RWPE2 (cell line): ENCODE results near the gene SPAST.
"Not testable (repeated sequence)": the region's sequence is repeated elsewhere in the genome, so short reads cannot be mapped to it uniquely, and the experiment has no call there.

ENCODE experiments used
- ATAC-seq: fragments of 200-7000 bp; cut with Tn5 transposase; 3 replicates; pipeline ENCODE4 v1.9.1; 2021; ENCODE audit warnings: low read depth
- DNase-seq: peaks from one replicate; pipeline ENCODE4 v3.0.0-alpha.2; 2020; ENCODE audit warnings: low spot score
- H3K27ac ChIP-seq: fragments of 450-650 bp; 2 replicates; pipeline ENCODE4 v1.5.1; 2017; ENCODE audit warnings: mild to moderate bottlenecking; ENCODE audit not compliant: poor library complexity, severe bottlenecking
- H3K27me3 ChIP-seq: fragments of 250-450 bp; sonication (Bioruptor Pico); 2 replicates; pipeline ENCODE4 v1.5.1; 2021; ENCODE audit warnings: mild to moderate bottlenecking, moderate library complexity; ENCODE audit not compliant: insufficient read depth, poor library complexity, severe bottlenecking
- H3K36me3 ChIP-seq: fragments of 250-450 bp; sonication (Bioruptor Pico); 2 replicates; pipeline ENCODE4 v1.5.1; 2020; ENCODE audit warnings: low read depth, mild to moderate bottlenecking, moderate library complexity
- H3K4me1 ChIP-seq: fragments of 250-450 bp; sonication (Bioruptor Pico); 2 replicates; pipeline ENCODE4 v1.5.1; 2021; ENCODE audit warnings: mild to moderate bottlenecking, moderate library complexity; ENCODE audit not compliant: insufficient read depth, poor library complexity, severe bottlenecking
- H3K4me3 ChIP-seq: fragments of 250-450 bp; sonication (Bioruptor Pico); 2 replicates; pipeline ENCODE4 v1.5.1; 2021; ENCODE audit warnings: mild to moderate bottlenecking, moderate library complexity; ENCODE audit not compliant: severe bottlenecking
- H3K9me3 ChIP-seq: fragments of 250-450 bp; sonication (Bioruptor Pico); 2 replicates; pipeline ENCODE4 v1.5.1; 2021; ENCODE audit warnings: mild to moderate bottlenecking, moderate library complexity; ENCODE audit not compliant: severe bottlenecking
- TF ChIP-seq, protein P1 (sequence below): fragments of 450-650 bp; IDR thresholded peaks from one replicate; pipeline ENCODE4 v1.5.1; 2017; ENCODE audit warnings: mild to moderate bottlenecking, moderate library complexity; ENCODE audit not compliant: poor library complexity, severe bottlenecking

SPAST gene, protein sequence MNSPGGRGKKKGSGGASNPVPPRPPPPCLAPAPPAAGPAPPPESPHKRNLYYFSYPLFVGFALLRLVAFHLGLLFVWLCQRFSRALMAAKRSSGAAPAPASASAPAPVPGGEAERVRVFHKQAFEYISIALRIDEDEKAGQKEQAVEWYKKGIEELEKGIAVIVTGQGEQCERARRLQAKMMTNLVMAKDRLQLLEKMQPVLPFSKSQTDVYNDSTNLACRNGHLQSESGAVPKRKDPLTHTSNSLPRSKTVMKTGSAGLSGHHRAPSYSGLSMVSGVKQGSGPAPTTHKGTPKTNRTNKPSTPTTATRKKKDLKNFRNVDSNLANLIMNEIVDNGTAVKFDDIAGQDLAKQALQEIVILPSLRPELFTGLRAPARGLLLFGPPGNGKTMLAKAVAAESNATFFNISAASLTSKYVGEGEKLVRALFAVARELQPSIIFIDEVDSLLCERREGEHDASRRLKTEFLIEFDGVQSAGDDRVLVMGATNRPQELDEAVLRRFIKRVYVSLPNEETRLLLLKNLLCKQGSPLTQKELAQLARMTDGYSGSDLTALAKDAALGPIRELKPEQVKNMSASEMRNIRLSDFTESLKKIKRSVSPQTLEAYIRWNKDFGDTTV

DNA sequence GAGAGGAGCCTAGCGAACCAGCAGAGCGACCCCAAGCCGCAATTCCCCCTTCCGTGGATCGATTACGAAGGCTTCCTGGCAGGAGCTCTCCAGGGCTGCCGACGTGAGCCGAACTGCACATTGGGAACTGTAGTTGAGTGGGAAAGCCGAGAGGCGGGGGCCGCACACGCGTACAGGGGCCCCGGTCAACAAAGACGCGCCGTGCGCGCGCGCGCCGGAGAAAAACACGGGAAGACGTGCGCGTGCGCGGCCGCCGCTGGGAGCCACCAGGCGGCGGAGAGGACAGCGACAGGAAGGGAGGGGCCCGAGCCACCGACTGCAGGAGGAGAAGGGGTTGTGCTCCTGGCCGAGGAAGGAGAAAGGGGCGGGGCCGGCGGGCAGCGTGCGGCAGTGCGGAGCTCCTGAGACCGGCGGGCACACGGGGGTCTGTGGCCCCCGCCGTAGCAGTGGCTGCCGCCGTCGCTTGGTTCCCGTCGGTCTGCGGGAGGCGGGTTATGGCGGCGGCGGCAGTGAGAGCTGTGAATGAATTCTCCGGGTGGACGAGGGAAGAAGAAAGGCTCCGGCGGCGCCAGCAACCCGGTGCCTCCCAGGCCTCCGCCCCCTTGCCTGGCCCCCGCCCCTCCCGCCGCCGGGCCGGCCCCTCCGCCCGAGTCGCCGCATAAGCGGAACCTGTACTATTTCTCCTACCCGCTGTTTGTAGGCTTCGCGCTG is at the start of gene SPAST:
TSS of gene SPAST (plus strand) at position 247 of the 711 bp plus-strand sequence. CDS start at position 523, 276 bp downstream.
- Histone ChIP-seq H3K27me3 (no peaks in the 10 kb centered on the region), H3K36me3 (no peaks in the 10 kb centered on the region), H3K4me1 (peaks cover 4% of the 10 kb centered on the region), H3K9me3 (no peaks in the 10 kb centered on the region), H3K27ac (peak within 1 kb of the TSS; percentile 61), H3K4me3 (peak within 1 kb of the TSS; percentile 71)
- ATAC-seq = peak; percentile 90
- TF ChIP-seq, protein P1, sequence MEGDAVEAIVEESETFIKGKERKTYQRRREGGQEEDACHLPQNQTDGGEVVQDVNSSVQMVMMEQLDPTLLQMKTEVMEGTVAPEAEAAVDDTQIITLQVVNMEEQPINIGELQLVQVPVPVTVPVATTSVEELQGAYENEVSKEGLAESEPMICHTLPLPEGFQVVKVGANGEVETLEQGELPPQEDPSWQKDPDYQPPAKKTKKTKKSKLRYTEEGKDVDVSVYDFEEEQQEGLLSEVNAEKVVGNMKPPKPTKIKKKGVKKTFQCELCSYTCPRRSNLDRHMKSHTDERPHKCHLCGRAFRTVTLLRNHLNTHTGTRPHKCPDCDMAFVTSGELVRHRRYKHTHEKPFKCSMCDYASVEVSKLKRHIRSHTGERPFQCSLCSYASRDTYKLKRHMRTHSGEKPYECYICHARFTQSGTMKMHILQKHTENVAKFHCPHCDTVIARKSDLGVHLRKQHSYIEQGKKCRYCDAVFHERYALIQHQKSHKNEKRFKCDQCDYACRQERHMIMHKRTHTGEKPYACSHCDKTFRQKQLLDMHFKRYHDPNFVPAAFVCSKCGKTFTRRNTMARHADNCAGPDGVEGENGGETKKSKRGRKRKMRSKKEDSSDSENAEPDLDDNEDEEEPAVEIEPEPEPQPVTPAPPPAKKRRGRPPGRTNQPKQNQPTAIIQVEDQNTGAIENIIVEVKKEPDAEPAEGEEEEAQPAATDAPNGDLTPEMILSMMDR = peak; percentile 22
- peak; percentile 95 for DNase-seq

DNA sequence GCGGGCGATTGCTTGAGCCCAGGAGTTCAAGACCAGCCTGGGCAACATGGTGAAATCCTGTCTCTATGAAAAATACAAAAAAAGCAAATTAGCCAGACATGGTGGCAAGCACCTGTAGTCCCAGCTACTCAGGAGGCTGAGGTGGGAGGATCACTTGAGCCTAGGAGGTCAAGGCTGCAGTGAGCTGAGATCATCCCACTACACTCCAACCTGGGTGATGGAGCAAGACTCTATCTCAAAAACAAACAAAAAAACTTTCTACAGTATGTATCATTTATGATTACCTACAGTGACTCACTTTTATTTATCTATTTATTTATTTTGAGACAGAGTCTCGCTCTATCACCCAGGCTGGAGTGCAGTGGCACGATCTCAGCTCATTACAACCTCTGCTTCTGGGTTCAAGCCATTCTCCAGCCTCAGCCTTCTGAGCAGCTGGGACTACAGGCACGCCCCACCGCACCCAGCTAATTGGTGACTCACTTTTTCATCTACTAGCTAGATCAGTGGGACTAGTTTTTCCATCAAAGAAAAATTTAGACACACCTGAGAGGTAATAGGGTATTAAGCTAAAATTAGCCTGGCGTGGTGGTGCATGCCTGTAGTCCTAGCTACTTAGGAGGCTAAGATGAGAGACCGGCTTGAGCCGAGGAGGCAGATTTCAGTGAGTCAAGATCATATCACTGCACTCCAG is 44.4 kb upstream of the SPAST start:
- H3K4me3 ChIP-seq, H3K4me1 ChIP-seq, H3K27me3 ChIP-seq, H3K27ac ChIP-seq, H3K9me3 ChIP-seq, DNase-seq: not testable (repeated sequence)
- ATAC-seq = peak; percentile 27; the same call in 2 of the 3 replicates
- peaks cover 51% of the 10 kb centered on the region for H3K36me3 ChIP-seq

DNA sequence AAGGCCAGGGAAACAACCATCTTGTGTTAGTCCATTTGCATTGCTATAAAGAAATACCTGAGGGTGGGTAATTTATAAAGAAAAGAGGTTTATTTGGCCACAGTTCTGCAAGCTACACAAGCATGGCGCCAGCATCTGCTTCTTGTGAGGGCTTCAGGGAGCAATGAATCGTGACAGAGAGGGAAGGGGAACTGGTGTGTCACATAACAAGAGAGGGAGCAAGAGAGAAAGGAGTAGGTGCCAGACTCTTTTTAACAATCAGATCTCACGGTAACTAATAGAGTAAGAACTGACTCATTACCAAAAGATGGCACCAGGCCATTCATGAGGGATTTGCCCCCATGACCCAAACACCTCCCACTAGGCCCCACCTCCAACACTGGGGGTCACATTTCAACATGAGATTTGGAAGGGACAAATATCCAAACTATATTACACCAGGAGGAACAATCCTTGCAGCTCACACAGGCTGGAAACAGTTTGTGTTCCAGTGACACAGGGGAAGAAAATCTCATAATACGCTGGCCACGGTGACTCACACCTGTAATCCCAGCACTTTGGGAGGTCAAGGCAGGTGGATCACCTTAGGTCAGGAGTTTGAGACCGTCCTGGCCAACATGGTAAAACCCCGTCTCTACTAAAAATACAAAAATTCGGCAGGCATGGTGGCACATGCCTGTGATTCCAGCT is 29.0 kb upstream of the SPAST start:
- not testable (repeated sequence) for H3K4me3 ChIP-seq, H3K27me3 ChIP-seq, H3K4me1 ChIP-seq, H3K27ac ChIP-seq, H3K9me3 ChIP-seq, ATAC-seq, DNase-seq
- H3K36me3 ChIP-seq = peaks cover 52% of the 10 kb centered on the region

DNA sequence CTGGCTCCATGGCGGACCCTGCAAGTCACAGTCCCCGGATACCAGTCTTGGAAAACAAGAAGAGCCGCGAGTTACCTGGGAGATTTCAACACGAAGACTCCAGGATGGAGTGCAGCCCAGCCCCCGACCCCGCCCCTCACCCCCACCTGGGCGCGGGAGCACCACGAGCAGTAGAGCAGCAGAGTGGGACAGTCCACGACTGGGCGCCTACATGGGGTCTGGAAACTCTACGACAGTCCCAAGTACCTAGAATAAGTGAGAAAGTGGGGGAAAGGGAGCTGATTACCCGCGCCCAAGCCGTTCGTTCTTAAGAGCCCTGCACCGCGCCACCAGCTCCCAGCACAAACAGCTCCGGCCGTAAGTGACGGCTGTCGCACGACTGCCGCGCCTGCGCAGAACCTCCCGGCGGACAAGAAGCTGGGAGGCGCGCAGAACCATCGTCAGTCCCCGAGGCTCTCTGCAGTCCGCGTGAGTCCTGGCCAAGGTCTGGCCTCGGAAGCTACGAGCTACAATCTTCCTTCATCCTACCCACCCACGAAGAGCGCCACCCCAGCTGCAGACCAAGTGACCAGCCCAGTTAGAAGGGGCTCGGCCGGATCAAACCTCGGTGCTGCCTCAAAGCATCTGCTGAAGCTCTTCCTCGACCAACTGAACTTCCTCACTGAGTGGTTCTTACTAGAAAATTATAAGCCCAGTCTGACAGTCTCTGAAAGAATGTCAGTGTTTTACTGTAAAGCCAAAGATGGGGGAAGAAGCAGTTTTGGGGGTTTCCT is 23.7 kb upstream of the SPAST start, which contains the start of gene DPY30:
TSS of gene DPY30 (minus strand) at position 359 of the 773 bp plus-strand sequence. CDS start at position 10, 349 bp downstream.
- H3K27me3 ChIP-seq = no peaks in the 10 kb centered on the region
- TF ChIP-seq, protein P1 = no peak
- ATAC-seq (peak; percentile 87), DNase-seq (peak; percentile 87)
- H3K4me1 ChIP-seq = no peaks in the 10 kb centered on the region
- H3K36me3 ChIP-seq = peaks cover 17% of the 10 kb centered on the region
- H3K27ac ChIP-seq = peak within 1 kb of the TSS; percentile 55
- H3K9me3 ChIP-seq = no peaks in the 10 kb centered on the region
- peak within 1 kb of the TSS; percentile 47 for H3K4me3 ChIP-seq

DNA sequence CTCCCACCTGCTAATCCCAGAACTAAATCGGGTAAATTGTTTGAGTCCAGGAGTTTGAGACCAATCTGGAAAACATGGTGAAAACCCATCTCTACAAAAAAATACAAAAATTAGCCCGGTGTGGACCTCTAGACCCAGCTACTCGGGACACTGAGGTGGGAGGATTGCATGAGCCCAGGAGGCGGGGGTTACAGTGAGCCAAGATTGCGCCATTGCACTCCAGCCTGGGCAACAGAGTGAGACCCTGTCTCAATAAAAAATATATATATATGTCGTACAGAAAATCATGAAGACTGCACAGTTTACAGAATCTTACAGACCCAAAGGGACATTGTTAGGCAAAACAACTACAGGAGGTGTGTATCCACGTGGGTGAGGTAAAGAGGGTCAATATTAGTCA is 19.8 kb upstream of the SPAST start:
- Histone ChIP-seq H3K9me3 (no peaks in the 10 kb centered on the region), H3K27me3 (no peaks in the 10 kb centered on the region), H3K27ac (no peak overlapping the region), H3K4me3 (no peak overlapping the region), H3K36me3 (no peaks in the 10 kb centered on the region), H3K4me1 (no peaks in the 10 kb centered on the region)
- DNase-seq = no peak
- no peak for ATAC-seq
- TF ChIP-seq, protein P1 = no peak
